HG03378 (cell line): ENCODE results near the gene OBSL1.

ENCODE experiments used
- ATAC-seq: cut with Tn5 transposase; IDR thresholded peaks from one replicate; pipeline ENCODE4 v1.9.1; 2021; ENCODE audit warnings: mild to moderate bottlenecking, moderate library complexity; ENCODE audit not compliant: unreplicated experiment

The OBSL1 gene

GRCh38 chr2:219516888-219517287 lies 54.5 kb downstream of the OBSL1 start:
- no peak for ATAC-seq

GRCh38 chr2:219515874-219516629 lies 55.3 kb downstream of the OBSL1 start:
- ATAC-seq, result no peak

- no peak for ATAC-seq
Observed at GRCh38 chr2:219514836-219515235, 56.5 kb downstream of the OBSL1 start.

GRCh38 chr2:219514196-219514761 lies 57.1 kb downstream of the OBSL1 start, which contains the start of gene ASIC4:
Gene ASIC4 (plus strand): TSS chr2:219514482. CDS start chr2:219514725, 243 bp downstream.
- ATAC-seq, result no peak

GRCh38 chr2:219513787-219514186 lies 57.6 kb downstream of the OBSL1 start:
- ATAC-seq, result no peak

GRCh38 chr2:219512524-219513216 lies 58.7 kb downstream of the OBSL1 start:
- ATAC-seq, result no peak

GRCh38 chr2:219511547-219512325 lies 59.6 kb downstream of the OBSL1 start:
- ATAC-seq, result no peak

- ATAC-seq, result no peak
Observed at GRCh38 chr2:219510512-219511135, 60.7 kb downstream of the OBSL1 start.

GRCh38 chr2:219509780-219510511 lies 61.4 kb downstream of the OBSL1 start:
- peak; percentile 77 for ATAC-seq

GRCh38 chr2:219508971-219509779 lies 62.2 kb downstream of the OBSL1 start:
- ATAC-seq, result peak; percentile 18

- ATAC-seq, result no peak
Observed at GRCh38 chr2:219508444-219508734, 63.0 kb downstream of the OBSL1 start.

GRCh38 chr2:219507581-219508443 lies 63.5 kb downstream of the OBSL1 start:
- ATAC-seq, result no peak

- ATAC-seq, result no peak
Observed at GRCh38 chr2:219506802-219507526, 64.4 kb downstream of the OBSL1 start.

- no peak for ATAC-seq
Observed at GRCh38 chr2:219506153-219506801, 65.1 kb downstream of the OBSL1 start.

- ATAC-seq, result no peak
Observed at GRCh38 chr2:219505585-219505984, 65.8 kb downstream of the OBSL1 start.

- no peak for ATAC-seq
Observed at GRCh38 chr2:219502618-219503017, 68.7 kb downstream of the OBSL1 start.

GRCh38 chr2:219501849-219502248 lies 69.5 kb downstream of the OBSL1 start:
- ATAC-seq, result no peak
